Uterus (tissue), 2 donors: ENCODE measurements around the gene MATCAP1.

Experiments used
- CTCF ChIP-seq, 4 experiments: fragments of 200-600 bp in 2 of 4; fragments of 450-650 bp in 2 of 4; sonication (generic) in 2 of 4; IDR thresholded peaks; one replicate each; pipeline ENCODE4 v1.5.1; 2016 to 2019; ENCODE audit warnings: antibody characterized with exemption in 4 of 4, mild to moderate bottlenecking in 2 of 4, moderate library complexity in 1 of 4
- POLR2A ChIP-seq, 2 donors: fragments of 450-650 bp; IDR thresholded peaks; one replicate each; pipeline ENCODE4 v1.6.1; 2016; ENCODE audit warnings: antibody characterized with exemption in 2 of 2, mild to moderate bottlenecking in 1 of 2, moderate library complexity in 1 of 2

GRCh38 chr16:67209565-67209964 is 25.8 kb upstream of the MATCAP1 start:
- TF ChIP-seq CTCF (IDR thresholded peaks at IDR 0.05) (no peak), POLR2A (IDR thresholded peaks at IDR 0.05) (no peak)
